NB4 (cell line): Measurements from ENCODE around the gene NR4A1.

Source experiments
- DNase-seq: peaks from one replicate; pipeline ENCODE4 v3.0.0; 2010; ENCODE audit warnings: low read depth
- H3K4me3 ChIP-seq: one replicate; pipeline ENCODE4 v1.5.1; 2011; ENCODE audit warnings: mild to moderate bottlenecking, low read depth, low read length, moderate library complexity
- CTCF ChIP-seq: IDR thresholded peaks from one replicate; pipeline ENCODE4 v1.5.1; 2012; ENCODE audit warnings: low read depth, low read length
- MAX ChIP-seq: IDR thresholded peaks from 2 replicates; pipeline ENCODE4 v1.6.1; 2011; ENCODE audit warnings: low read depth, low read length
- MYC ChIP-seq: IDR thresholded peaks from 2 replicates; pipeline ENCODE4 v1.6.1; 2011; ENCODE audit warnings: low read depth, low read length
- POLR2A ChIP-seq: IDR thresholded peaks from 2 replicates; pipeline ENCODE4 v1.6.1; 2011; ENCODE audit warnings: mild to moderate bottlenecking; ENCODE audit not compliant: insufficient read length; ENCODE audit errors: extremely low read depth

Gene NR4A1

GRCh38 chr12:52037248-52037861 lies 13.9 kb upstream of the NR4A1 start:
- peak overlapping the region; percentile 30 for H3K4me3 ChIP-seq
- no peak for TF ChIP-seq MYC
- DNase-seq, result no peak

- H3K4me3 ChIP-seq, result no peak overlapping the region
- TF ChIP-seq MAX (no peak), CTCF (no peak), POLR2A (no peak), MYC (no peak)
- no peak for DNase-seq
Observed at GRCh38 chr12:52038447-52038846, 12.8 kb upstream of the NR4A1 start.

GRCh38 chr12:52041035-52041434 lies 10.2 kb upstream of the NR4A1 start:
- H3K4me3 ChIP-seq, result no peak overlapping the region
- TF ChIP-seq POLR2A, result no peak
- TF ChIP-seq MYC, result no peak
- no peak for TF ChIP-seq MAX
- TF ChIP-seq CTCF, result no peak
- DNase-seq, result no peak

- TF ChIP-seq CTCF, result peak; percentile 0
- no peak for TF ChIP-seq MAX
- no peak for TF ChIP-seq POLR2A
- H3K4me3 ChIP-seq, result no peak overlapping the region
- peak; percentile 59 for DNase-seq
Observed at GRCh38 chr12:52041695-52042123, 9.5 kb upstream of the NR4A1 start.

GRCh38 chr12:52042706-52043385 lies 8.4 kb upstream of the NR4A1 start:
- TF ChIP-seq CTCF (no peak), MYC (no peak), POLR2A (no peak), MAX (no peak)
- H3K4me3 ChIP-seq, result no peak overlapping the region
- no peak for DNase-seq

- TF ChIP-seq POLR2A (no peak), CTCF (no peak), MYC (no peak), MAX (no peak)
- no peak for DNase-seq
- no peak overlapping the region for H3K4me3 ChIP-seq
Observed at GRCh38 chr12:52043386-52044212, 7.6 kb upstream of the NR4A1 start.
